ENCODE measurements around the gene GAD1.

GRCh38 chr2:170818752-170819470, 2.2 kb downstream of the GAD1 start:
- TF ChIP-seq POLR2A (IDR thresholded peaks at IDR 0.05; ENCODE audit: low read depth) = no peak
- no peak for TF ChIP-seq CTCF (IDR thresholded peaks at IDR 0.05)
- no peak for TF ChIP-seq POLR2AphosphoS5 (IDR thresholded peaks at IDR 0.05)
